Measurements from ENCODE around the gene OGA.

OGA gene

GRCh38 chr10:101777619-101778145 lies 40.6 kb downstream of the OGA start:
- TF ChIP-seq CTCF (IDR thresholded peaks at IDR 0.05; ENCODE audit: borderline replicate concordance, extremely low read depth, low read length, poor library complexity, severe bottlenecking) (no peak), EZH2 (IDR thresholded peaks at IDR 0.05; ENCODE audit: borderline replicate concordance, low read depth, low read length, severe bottlenecking) (no peak)
- ATAC-seq (ENCODE audit: insufficient read depth, low read depth), result no peak
- no peaks in the 10 kb centered on the region; the same call in 1 of the 2 replicates for H4K20me1 ChIP-seq (ENCODE audit: insufficient read depth, low read length)
- no peak overlapping the region for H2AFZ ChIP-seq (ENCODE audit: low read depth, low read length)
- H3K36me3 ChIP-seq (ENCODE audit: insufficient read depth, low read length), result peaks cover 19% of the 10 kb centered on the region
- peaks cover 22% of the 10 kb centered on the region for H3K4me1 ChIP-seq (ENCODE audit: insufficient read depth, low read length)
- no peak overlapping the region for H3K4me2 ChIP-seq (ENCODE audit: insufficient read depth, low read length)
- H3K9me3 ChIP-seq (ENCODE audit: insufficient read depth, low read length, severe bottlenecking), result no peaks in the 10 kb centered on the region
- no peak overlapping the region for H3K4me3 ChIP-seq (ENCODE audit: low read depth in 1 of 2, low read length in 2 of 2)
- H3K27me3 ChIP-seq (ENCODE audit: insufficient read depth, low read length, poor library complexity), result no peaks in the 10 kb centered on the region
- peaks cover 12% of the 10 kb centered on the region for H3K79me2 ChIP-seq (ENCODE audit: insufficient read depth, low read length)
- no peak for DNase-seq
- no peak overlapping the region for H3K9ac ChIP-seq (ENCODE audit: low read depth, low read length)
- H3K27ac ChIP-seq (ENCODE audit: low read length), result no peak overlapping the region

GRCh38 chr10:101776161-101776817 lies 42.0 kb downstream of the OGA start:
- Histone ChIP-seq H3K4me1 (ENCODE audit: insufficient read depth, low read length) (peaks cover 8% of the 10 kb centered on the region), H2AFZ (ENCODE audit: low read depth, low read length) (no peak overlapping the region), H3K27ac (ENCODE audit: low read length) (no peak overlapping the region), H3K79me2 (ENCODE audit: insufficient read depth, low read length) (no peaks in the 10 kb centered on the region), H3K4me2 (ENCODE audit: insufficient read depth, low read length) (no peak overlapping the region), H4K20me1 (ENCODE audit: insufficient read depth, low read length) (no peaks in the 10 kb centered on the region; the same call in 1 of the 2 replicates), H3K27me3 (ENCODE audit: insufficient read depth, low read length, poor library complexity) (no peaks in the 10 kb centered on the region), H3K36me3 (ENCODE audit: insufficient read depth, low read length) (peaks cover 11% of the 10 kb centered on the region), H3K9me3 (ENCODE audit: insufficient read depth, low read length, severe bottlenecking) (no peaks in the 10 kb centered on the region), H3K9ac (ENCODE audit: low read depth, low read length) (no peak overlapping the region), H3K4me3 (ENCODE audit: low read depth in 1 of 2, low read length in 2 of 2) (no peak overlapping the region)
- ATAC-seq (ENCODE audit: insufficient read depth, low read depth), result no peak
- no peak for DNase-seq
- no peak for TF ChIP-seq CTCF (IDR thresholded peaks at IDR 0.05; ENCODE audit: borderline replicate concordance, extremely low read depth, low read length, poor library complexity, severe bottlenecking)
- TF ChIP-seq EZH2 (IDR thresholded peaks at IDR 0.05; ENCODE audit: borderline replicate concordance, low read depth, low read length, severe bottlenecking), result no peak

DNA sequence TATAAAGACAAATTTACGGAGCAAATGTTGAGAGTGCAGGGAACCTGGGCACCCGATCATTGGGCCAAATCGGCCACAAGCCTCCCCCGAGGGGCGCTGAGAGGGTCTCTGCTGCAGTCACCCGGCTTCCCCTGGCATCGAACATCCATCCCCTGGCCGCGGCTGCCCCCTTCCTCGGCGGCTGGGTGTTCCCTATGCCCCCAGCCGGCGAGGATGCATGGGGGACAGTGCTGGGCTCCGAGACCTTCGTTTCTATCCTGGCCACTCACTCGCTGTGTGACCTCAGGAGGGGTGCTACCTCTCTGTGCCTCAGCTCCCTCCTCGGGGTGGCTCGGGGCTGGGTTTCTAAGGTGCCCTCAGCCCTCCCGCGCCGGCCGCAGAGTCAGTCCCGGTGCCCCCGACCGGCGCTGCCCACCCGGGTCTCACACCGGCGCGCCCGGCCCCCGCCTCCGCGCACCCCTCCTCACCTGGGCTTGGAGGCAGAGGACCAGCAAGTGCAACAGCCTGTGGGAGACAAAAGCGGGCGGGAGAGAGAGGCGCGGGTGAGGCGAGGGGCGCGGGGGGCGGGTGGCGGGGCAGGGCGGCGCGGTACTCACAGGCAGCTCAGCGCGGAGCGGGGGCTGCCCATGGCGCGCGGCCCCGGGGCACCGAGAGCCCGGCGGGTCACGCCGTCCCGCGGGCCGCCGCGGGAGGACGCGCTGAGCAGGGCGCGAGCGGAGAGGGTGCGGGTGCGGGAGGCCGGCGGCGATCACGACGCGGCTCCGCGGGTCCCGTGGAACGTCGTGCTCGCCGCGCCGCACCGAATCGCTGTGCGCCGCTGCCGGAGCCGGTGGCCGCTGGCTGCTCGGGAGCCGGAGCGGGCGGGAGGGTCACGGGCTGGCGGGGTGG lies 42.7 kb downstream of the OGA start, which contains the start of gene FGF8:
Gene FGF8 (minus strand): TSS at position 842 of the 888 bp plus-strand sequence. CDS start 214 bp downstream, at position 628.
- Histone ChIP-seq H2AFZ (ENCODE audit: low read depth, low read length) (no peak within 1 kb of the TSS), H3K4me3 (ENCODE audit: low read depth in 1 of 2, low read length in 2 of 2) (no peak within 1 kb of the TSS), H3K27me3 (ENCODE audit: insufficient read depth, low read length, poor library complexity) (no peaks in the 10 kb centered on the region), H4K20me1 (ENCODE audit: insufficient read depth, low read length) (no peaks in the 10 kb centered on the region; the same call in 1 of the 2 replicates), H3K9ac (ENCODE audit: low read depth, low read length) (no peak within 1 kb of the TSS), H3K27ac (ENCODE audit: low read length) (no peak within 1 kb of the TSS), H3K9me3 (ENCODE audit: insufficient read depth, low read length, severe bottlenecking) (no peaks in the 10 kb centered on the region), H3K79me2 (ENCODE audit: insufficient read depth, low read length) (no peaks in the 10 kb centered on the region), H3K4me2 (ENCODE audit: insufficient read depth, low read length) (no peak within 1 kb of the TSS), H3K36me3 (ENCODE audit: insufficient read depth, low read length) (peaks cover 6% of the 10 kb centered on the region), H3K4me1 (ENCODE audit: insufficient read depth, low read length) (0 out of 2 replicates have a peak, but pooled peaks cover under 1% of the 10 kb centered on the region)
- no peak for DNase-seq
- TF ChIP-seq EZH2 (IDR thresholded peaks at IDR 0.05; ENCODE audit: borderline replicate concordance, low read depth, low read length, severe bottlenecking) (no peak), CTCF (IDR thresholded peaks at IDR 0.05; ENCODE audit: borderline replicate concordance, extremely low read depth, low read length, poor library complexity, severe bottlenecking) (no peak)
- no peak for ATAC-seq (ENCODE audit: insufficient read depth, low read depth)

Measured in DND-41 (cell line).